Cardiac muscle cell (in vitro differentiated cells and primary cell): ENCODE data around the gene UTS2R. TPM values are rescaled to one million over a fixed set of nuclear protein-coding genes. Genes with fewer than 3 reads are reported as not detected.

Experiments used
- polyA plus RNA-seq: library from polyadenylated mRNA; unstranded; fragments of >200 nt; fragmentation: Nextera tagmentation; extraction: Ambion mirVana; gene quantifications from 2 replicates; pipeline ENCODE4 v1.2.1, GENCODE V29; 2016
- total RNA-seq: library from RNA; depleted of rRNA; stranded (reverse); fragments of >200 nt; gene quantifications from 2 replicates; pipeline ENCODE4 v1.2.3, GENCODE V29; 2016

UTS2R gene
- total and polyA plus RNA-seq, 2 experiments from 2014 or later, result 4.1 to 10.8 TPM

Other genes with a start within 250 kb of the UTS2R start
- gene CCDC57, start 158.9 kb upstream of the UTS2R start, total RNA-seq, result 28.3 and 46.2 TPM in 2 replicates
- gene CCDC57, start 158.9 kb upstream of the UTS2R start, polyA plus RNA-seq, result 53.5 and 56.0 TPM in 2 replicates
- gene SLC16A3, start 142.7 kb upstream of the UTS2R start, total RNA-seq, result 313 and 327 TPM in 2 replicates
- gene SLC16A3, start 142.7 kb upstream of the UTS2R start, polyA plus RNA-seq, result 55.6 and 63.2 TPM in 2 replicates
- gene CSNK1D, start 98.1 kb upstream of the UTS2R start, total RNA-seq, result 40.3 and 53.1 TPM in 2 replicates
- gene CSNK1D, start 98.1 kb upstream of the UTS2R start, polyA plus RNA-seq, result 106 and 134 TPM in 2 replicates
- 0.92 TPM in 1 of 2 replicates, not detected in the other for gene CD7, start 54.2 kb upstream of the UTS2R start, total RNA-seq
- 0.17 and 0.38 TPM in 2 replicates for gene CD7, start 54.2 kb upstream of the UTS2R start, polyA plus RNA-seq
- gene SECTM1, start 38.0 kb upstream of the UTS2R start, total RNA-seq, result 0.56 TPM in 1 of 2 replicates, not detected in the other
- not detected in 2 replicates for gene SECTM1, start 38.0 kb upstream of the UTS2R start, polyA plus RNA-seq
- 0.28 and 0.51 TPM in 2 replicates for gene TEX19, start 12.5 kb upstream of the UTS2R start, total RNA-seq
- not detected in 2 replicates for gene TEX19, start 12.5 kb upstream of the UTS2R start, polyA plus RNA-seq
- 39.0 and 49.9 TPM in 2 replicates for gene HEXD, start 46.6 kb downstream of the UTS2R start, total RNA-seq
- 49.0 and 58.0 TPM in 2 replicates for gene HEXD, start 46.6 kb downstream of the UTS2R start, polyA plus RNA-seq
- gene OGFOD3, start 46.8 kb downstream of the UTS2R start, total RNA-seq, result 38.6 and 45.2 TPM in 2 replicates
- gene OGFOD3, start 46.8 kb downstream of the UTS2R start, polyA plus RNA-seq, result 26.1 and 32.5 TPM in 2 replicates
- gene CYBC1, start 79.0 kb downstream of the UTS2R start, total RNA-seq, result 48.6 and 52.7 TPM in 2 replicates
- 65.5 and 71.3 TPM in 2 replicates for gene CYBC1, start 79.0 kb downstream of the UTS2R start, polyA plus RNA-seq
- 105 and 113 TPM in 2 replicates for gene NARF, start 87.0 kb downstream of the UTS2R start, total RNA-seq
- 215 and 258 TPM in 2 replicates for gene NARF, start 87.0 kb downstream of the UTS2R start, polyA plus RNA-seq
- 44.5 and 63.0 TPM in 2 replicates for gene FOXK2, start 148.0 kb downstream of the UTS2R start, total RNA-seq
- gene FOXK2, start 148.0 kb downstream of the UTS2R start, polyA plus RNA-seq, result 22.0 and 26.7 TPM in 2 replicates